Activated CD4-positive, alpha-beta T cell treated with anti-CD3 and anti-CD28 coated beads for 36 hours (primary cell): Measurements from ENCODE around the gene ZNF3. TPM values are rescaled to one million over a fixed set of nuclear protein-coding genes. Genes with fewer than 3 reads are reported as not detected.
A peak's percentile ranks its signal among the peaks of the same experiment; 100 is the strongest.

Experiments
- ATAC-seq: fragments of 200-7000 bp; cut with Tn5 transposase; one replicate; pipeline ENCODE4 v1.10.0; 2021; ENCODE audit warnings: mild to moderate bottlenecking, moderate library complexity
- CTCF ChIA-PET: fragments of 350-600 bp; sonication (Branson Sonifier 250); formaldehyde crosslinking; loops from one replicate; lab custom pipeline; 2021; ENCODE audit warnings: antibody characterized with exemption; lab: Charles Lee
- POLR2A ChIA-PET: fragments of 350-600 bp; sonication (Branson Sonifier 250); formaldehyde crosslinking; loops from one replicate; lab custom pipeline; 2021; ENCODE audit warnings: antibody characterized with exemption, inconsistent platforms; lab: Charles Lee
- DNase-seq: peaks from one replicate; pipeline ENCODE4 v3.0.0-alpha.2; 2020
- H3K27ac Mint-ChIP-seq: one replicate; pipeline ENCODE4 v1.8.0; 2021; ENCODE audit warnings: mixed read lengths
- H3K27me3 Mint-ChIP-seq: one replicate; pipeline ENCODE4 v1.8.0; 2021; ENCODE audit warnings: mixed read lengths
- H3K36me3 Mint-ChIP-seq: one replicate; pipeline ENCODE4 v1.8.0; 2021; ENCODE audit warnings: low read depth, mixed read lengths
- H3K4me1 Mint-ChIP-seq: one replicate; pipeline ENCODE4 v1.8.0; 2021; ENCODE audit warnings: mixed read lengths
- H3K4me3 Mint-ChIP-seq: one replicate; pipeline ENCODE4 v1.8.0; 2021; ENCODE audit warnings: mild to moderate bottlenecking, moderate library complexity, mixed read lengths
- H3K9me3 Mint-ChIP-seq: one replicate; pipeline ENCODE4 v1.8.0; 2021; ENCODE audit warnings: low read depth, mixed read lengths
- intact Hi-C, 2 experiments: fragments of 100-400 bp; cut with DNase I in 1 of 2; cut with micrococcal nuclease in 1 of 2; formaldehyde crosslinking; loops; one replicate each; pipeline versions ENCODE4 v1.14.2 to v1.15.1; 2022 to 2024; cut with DNase I, micrococcal nuclease
- total RNA-seq, 2 experiments: library from RNA; stranded (reverse); gene quantifications; one replicate each; pipeline ENCODE4 v1.2.3, GENCODE V29; 2021

Gene ZNF3
- total RNA-seq, 2 experiments from 2014 or later, result 18.8 to 19.0 TPM

DNA sequence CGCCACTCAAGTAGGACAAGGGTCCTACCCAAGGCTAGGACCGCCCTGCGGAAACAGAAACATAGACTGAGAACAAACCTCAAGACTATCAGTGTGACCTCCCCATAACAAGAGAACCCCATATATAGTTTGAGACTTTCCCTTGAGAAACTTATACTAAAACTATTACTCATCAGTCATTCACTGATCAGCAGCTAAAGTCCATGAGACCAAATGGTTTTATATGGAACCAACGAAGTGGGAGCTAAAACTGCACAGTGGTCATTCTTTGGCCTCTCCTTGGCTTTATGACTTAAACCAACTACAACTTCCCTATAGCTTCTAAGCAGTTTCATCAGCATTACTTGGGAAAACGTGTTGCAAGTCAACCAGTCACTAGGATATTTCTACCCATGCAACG, 45.6 kb downstream of the ZNF3 start:
- DNase-seq (no peak), ATAC-seq (no peak)
- no peaks in the 10 kb centered on the region for H3K27me3 Mint-ChIP-seq
- ChIA-PET CTCF (interaction anchor here (0.6 to 1.4 kb wide), 2 partner anchors 24 to 1880 kb away, joined by 3 read pairs; no protein-coding TSS in a partner anchor), POLR2A (no interaction called here)
- H3K4me3 Mint-ChIP-seq, result no peak overlapping the region
- intact Hi-C loops, result no loop called here
- peaks cover 46% of the 10 kb centered on the region for H3K36me3 Mint-ChIP-seq
- no peaks in the 10 kb centered on the region for H3K9me3 Mint-ChIP-seq
- H3K27ac Mint-ChIP-seq, result no peak overlapping the region
- peaks cover 4% of the 10 kb centered on the region for H3K4me1 Mint-ChIP-seq

DNA sequence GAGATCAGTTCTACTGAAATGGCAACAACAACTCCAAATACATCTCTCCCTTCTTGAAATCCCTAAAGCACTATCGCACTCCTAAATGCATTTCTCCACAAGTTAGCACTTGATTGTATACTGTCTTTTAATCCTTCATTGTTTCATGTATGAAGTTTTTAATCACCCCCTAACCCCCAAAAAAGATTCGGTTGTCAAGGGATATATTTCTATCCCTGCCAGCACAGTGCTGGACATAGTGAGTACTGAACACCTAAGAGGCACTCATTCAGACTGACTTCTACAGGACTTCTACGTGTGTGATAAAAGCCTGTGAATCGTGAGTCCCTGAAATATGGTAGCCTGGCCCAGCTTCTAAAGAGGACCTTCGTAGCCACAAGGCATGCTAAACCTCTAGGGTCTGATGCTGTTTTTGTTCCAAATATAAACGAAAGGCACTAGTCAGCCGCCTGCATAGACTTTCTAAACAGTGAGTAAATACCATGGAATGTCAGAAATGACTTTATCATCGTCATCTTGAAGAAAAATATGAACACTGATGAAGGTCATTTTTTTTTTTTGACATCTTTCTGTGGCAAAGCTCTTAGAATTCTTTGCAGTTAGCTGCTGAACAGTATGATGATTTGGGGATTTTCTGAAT, 46.5 kb downstream of the ZNF3 start:
- H3K9me3 Mint-ChIP-seq, result no peaks in the 10 kb centered on the region
- CTCF ChIA-PET, result interaction anchor here (0.6 to 1.4 kb wide), 2 partner anchors 23 to 106 kb away, joined by 3 read pairs; no protein-coding TSS in a partner anchor
- H3K27ac Mint-ChIP-seq, result no peak overlapping the region
- no peak overlapping the region for H3K4me3 Mint-ChIP-seq
- intact Hi-C loops, result no loop called here
- POLR2A ChIA-PET, result no interaction called here
- no peaks in the 10 kb centered on the region for H3K27me3 Mint-ChIP-seq
- ATAC-seq, result no peak
- H3K4me1 Mint-ChIP-seq, result no peaks in the 10 kb centered on the region
- no peak for DNase-seq
- peaks cover 53% of the 10 kb centered on the region for H3K36me3 Mint-ChIP-seq

GRCh38 chr7:100033526-100033925, 48.0 kb downstream of the ZNF3 start:
- no peak for DNase-seq
- CTCF ChIA-PET, result interaction anchor here (0.6 to 1.0 kb wide), 3 partner anchors 13 to 596 kb away, joined by 3 to 4 read pairs (median 4); no protein-coding TSS in a partner anchor
- H3K27ac Mint-ChIP-seq, result no peak overlapping the region
- POLR2A ChIA-PET, result no interaction called here
- H3K4me1 Mint-ChIP-seq, result no peaks in the 10 kb centered on the region
- intact Hi-C loops, result no loop called here
- H3K36me3 Mint-ChIP-seq, result peaks cover 58% of the 10 kb centered on the region
- ATAC-seq, result no peak
- no peaks in the 10 kb centered on the region for H3K27me3 Mint-ChIP-seq
- H3K4me3 Mint-ChIP-seq, result no peak overlapping the region
- H3K9me3 Mint-ChIP-seq, result no peaks in the 10 kb centered on the region

GRCh38 chr7:100029596-100029995, 51.9 kb downstream of the ZNF3 start:
- H3K4me3 Mint-ChIP-seq, result no peak overlapping the region
- intact Hi-C loops, result no loop called here
- H3K9me3 Mint-ChIP-seq, result no peaks in the 10 kb centered on the region
- ChIA-PET POLR2A (interaction anchor here (0.7 kb wide), 1 partner anchor 639 kb away, joined by 3 read pairs; no protein-coding TSS in a partner anchor), CTCF (interaction anchor here (0.6 to 1.9 kb wide), 4 partner anchors 19 to 52 kb away, joined by 3 to 4 read pairs (median 4); no protein-coding TSS in a partner anchor)
- H3K36me3 Mint-ChIP-seq, result peaks cover 55% of the 10 kb centered on the region
- no peak for DNase-seq
- peaks cover 9% of the 10 kb centered on the region for H3K4me1 Mint-ChIP-seq
- no peaks in the 10 kb centered on the region for H3K27me3 Mint-ChIP-seq
- no peak overlapping the region for H3K27ac Mint-ChIP-seq
- no peak for ATAC-seq

DNA sequence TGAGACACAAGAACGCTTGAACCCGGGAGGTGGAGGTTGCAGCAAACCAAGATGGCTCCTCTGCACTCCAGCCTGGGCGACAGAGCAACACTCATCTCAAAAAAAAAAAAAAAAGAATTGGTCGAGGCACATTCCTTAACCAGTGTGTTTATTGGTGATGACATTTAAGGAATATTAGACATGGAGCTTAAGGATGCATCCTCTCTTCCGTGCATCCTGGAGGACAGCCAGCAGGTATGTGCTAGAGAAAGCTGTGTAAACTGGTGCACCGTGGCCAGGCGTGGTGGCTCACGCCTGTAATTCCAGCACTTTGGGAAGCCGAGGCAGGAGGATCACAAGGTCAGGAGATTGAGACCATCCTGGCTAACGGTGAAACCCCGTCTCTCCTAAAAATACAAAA, 54.3 kb downstream of the ZNF3 start:
- ATAC-seq (no peak), DNase-seq (no peak)
- intact Hi-C loops, result no loop called here
- Mint-ChIP-seq H3K9me3 (no peaks in the 10 kb centered on the region), H3K4me1 (peaks cover 22% of the 10 kb centered on the region), H3K4me3 (no peak overlapping the region), H3K27ac (no peak overlapping the region), H3K36me3 (peaks cover 54% of the 10 kb centered on the region), H3K27me3 (no peaks in the 10 kb centered on the region)
- CTCF ChIA-PET, result interaction anchor here (0.7 to 1.6 kb wide), 2 partner anchors 24 to 554 kb away, joined by 3 to 4 read pairs; no protein-coding TSS in a partner anchor
- POLR2A ChIA-PET, result no interaction called here

DNA sequence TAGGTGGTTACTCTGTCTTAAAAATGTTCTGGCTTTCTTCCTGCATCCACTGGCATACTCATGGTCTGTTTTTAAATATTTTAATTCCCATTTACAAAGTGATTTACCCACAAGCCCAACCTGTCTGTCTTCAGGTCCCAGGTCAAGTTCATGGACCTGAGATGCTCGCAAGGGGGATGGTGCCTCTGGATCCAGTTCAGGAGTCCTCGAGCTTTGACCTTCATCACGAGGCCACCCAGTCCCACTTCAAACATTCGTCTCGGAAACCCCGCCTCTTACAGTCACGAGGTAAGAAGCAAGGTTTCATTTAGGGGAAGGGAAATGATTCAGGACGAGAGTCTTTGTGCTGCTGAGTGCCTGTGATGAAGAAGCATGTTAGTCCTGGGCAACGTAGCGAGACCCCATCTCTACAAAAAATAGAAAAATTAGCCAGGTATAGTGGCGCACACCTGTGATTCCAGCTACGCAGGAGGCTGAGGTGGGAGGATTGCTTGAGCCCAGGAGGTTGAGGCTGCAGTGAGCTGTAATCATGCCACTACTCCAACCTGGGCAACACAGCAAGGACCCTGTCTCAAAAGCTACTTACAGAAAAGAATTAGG, 57.4 kb downstream of the ZNF3 start:
- DNase-seq (no peak), ATAC-seq (no peak)
- peak overlapping the region; percentile 31 for H3K27ac Mint-ChIP-seq
- H3K4me3 Mint-ChIP-seq, result no peak overlapping the region
- H3K9me3 Mint-ChIP-seq, result no peaks in the 10 kb centered on the region
- intact Hi-C loops, result no loop called here
- peaks cover 49% of the 10 kb centered on the region for H3K36me3 Mint-ChIP-seq
- H3K4me1 Mint-ChIP-seq, result peaks cover 46% of the 10 kb centered on the region
- POLR2A ChIA-PET, result no interaction called here
- CTCF ChIA-PET, result interaction anchor here (0.8 to 1.1 kb wide), 2 partner anchors 8 to 30 kb away, joined by 3 read pairs; no protein-coding TSS in a partner anchor
- H3K27me3 Mint-ChIP-seq, result no peaks in the 10 kb centered on the region

DNA sequence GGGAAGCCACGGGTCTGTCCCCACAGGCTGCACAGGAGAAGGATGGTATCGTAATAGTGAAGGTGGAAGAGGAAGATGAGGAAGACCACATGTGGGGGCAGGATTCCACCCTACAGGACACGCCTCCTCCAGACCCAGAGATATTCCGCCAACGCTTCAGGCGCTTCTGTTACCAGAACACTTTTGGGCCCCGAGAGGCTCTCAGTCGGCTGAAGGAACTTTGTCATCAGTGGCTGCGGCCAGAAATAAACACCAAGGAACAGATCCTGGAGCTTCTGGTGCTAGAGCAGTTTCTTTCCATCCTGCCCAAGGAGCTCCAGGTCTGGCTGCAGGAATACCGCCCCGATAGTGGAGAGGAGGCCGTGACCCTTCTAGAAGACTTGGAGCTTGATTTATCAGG, 58.0 kb downstream of the ZNF3 start:
- H3K4me1 Mint-ChIP-seq, result peaks cover 52% of the 10 kb centered on the region
- intact Hi-C loops, result no loop called here
- H3K36me3 Mint-ChIP-seq, result peaks cover 54% of the 10 kb centered on the region

DNA sequence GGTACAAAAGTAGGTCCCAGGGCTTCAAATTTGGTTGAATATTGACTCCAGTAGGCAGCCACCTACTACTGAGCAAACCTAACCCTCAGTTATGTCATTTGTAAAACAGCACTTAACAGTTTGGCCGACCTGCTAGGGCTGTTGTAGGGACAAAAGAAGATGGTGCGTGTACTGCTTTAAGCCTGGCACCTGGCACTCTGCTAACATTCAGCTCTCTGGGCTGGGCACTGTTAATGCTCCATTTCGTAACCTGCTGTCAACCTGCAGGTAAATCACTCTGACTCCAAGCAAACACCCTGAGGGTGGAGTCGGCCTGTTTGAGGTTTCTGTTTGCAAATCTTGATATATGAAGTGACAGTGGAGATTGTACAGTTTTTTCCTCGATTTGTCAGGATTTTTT, 58.9 kb downstream of the ZNF3 start:
- intact Hi-C loops, result no loop called here
- Mint-ChIP-seq H3K4me1 (peaks cover 59% of the 10 kb centered on the region), H3K4me3 (no peak overlapping the region), H3K9me3 (no peaks in the 10 kb centered on the region), H3K27ac (peak overlapping the region; percentile 67), H3K36me3 (peaks cover 57% of the 10 kb centered on the region), H3K27me3 (no peaks in the 10 kb centered on the region)
- ATAC-seq, result no peak
- no peak for DNase-seq
- ChIA-PET CTCF (interaction anchor here (1.2 to 2.6 kb wide), 3 partner anchors 29 to 95 kb away, joined by 3 to 9 read pairs (median 5); no protein-coding TSS in a partner anchor), POLR2A (no interaction called here)

More for the DNA sequence above, 58.0 kb downstream of the ZNF3 start:
- DNase-seq (no peak), ATAC-seq (no peak)
- H3K9me3 Mint-ChIP-seq, result no peaks in the 10 kb centered on the region
- no peaks in the 10 kb centered on the region for H3K27me3 Mint-ChIP-seq
- no peak overlapping the region for H3K27ac Mint-ChIP-seq
- POLR2A ChIA-PET, result no interaction called here
- CTCF ChIA-PET, result no interaction called here
- no peak overlapping the region for H3K4me3 Mint-ChIP-seq

DNA sequence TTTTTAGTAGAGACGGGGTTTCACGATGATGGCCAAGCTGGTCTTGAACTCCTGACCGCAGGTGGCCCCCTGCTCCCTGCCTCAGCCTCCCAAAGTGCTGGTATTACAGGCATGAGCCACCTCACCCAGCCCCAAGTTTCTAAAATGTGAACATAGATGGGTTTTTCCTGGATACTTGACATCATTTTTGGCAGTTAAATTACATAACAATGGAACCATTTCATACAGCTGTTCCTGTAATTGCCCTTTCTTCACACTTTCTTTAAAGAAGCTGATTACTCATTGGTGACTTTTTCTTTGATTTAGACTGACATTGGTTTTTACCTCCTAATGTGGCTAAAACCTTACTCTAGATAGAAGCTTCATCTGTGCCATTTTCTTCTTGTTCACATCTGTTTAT, 60.2 kb downstream of the ZNF3 start:
- intact Hi-C loops, result loop anchor here in 1 of 2 experiments (2.0 kb wide), 1 partner anchor 22 kb away; no protein-coding TSS in a partner anchor
- DNase-seq (peak; percentile 29), ATAC-seq (peak; percentile 57)
- H3K4me3 Mint-ChIP-seq, result no peak overlapping the region
- no peaks in the 10 kb centered on the region for H3K27me3 Mint-ChIP-seq
- H3K36me3 Mint-ChIP-seq, result peaks cover 60% of the 10 kb centered on the region
- peak overlapping the region; percentile 47 for H3K27ac Mint-ChIP-seq
- no peaks in the 10 kb centered on the region for H3K9me3 Mint-ChIP-seq
- H3K4me1 Mint-ChIP-seq, result peaks cover 69% of the 10 kb centered on the region
- POLR2A ChIA-PET, result interaction anchor here (0.6 kb wide), 1 partner anchor 203 kb away, joined by 5 read pairs; no protein-coding TSS in a partner anchor
- CTCF ChIA-PET, result interaction anchor here (0.5 to 2.6 kb wide), 8 partner anchors 12 to 252 kb away, joined by 3 to 9 read pairs (median 3); no protein-coding TSS in a partner anchor
